Anterior cingulate cortex (tissue), 58 donors: ENCODE results near the gene MYL10.
A peak's percentile ranks its signal among the peaks of the same experiment; 100 is the strongest.

Source experiments
- DNase-seq, 58 donors: peaks; one replicate each; lab custom pipeline; 2025; lab: John Stamatoyannopoulos, UW

Gene MYL10

DNA sequence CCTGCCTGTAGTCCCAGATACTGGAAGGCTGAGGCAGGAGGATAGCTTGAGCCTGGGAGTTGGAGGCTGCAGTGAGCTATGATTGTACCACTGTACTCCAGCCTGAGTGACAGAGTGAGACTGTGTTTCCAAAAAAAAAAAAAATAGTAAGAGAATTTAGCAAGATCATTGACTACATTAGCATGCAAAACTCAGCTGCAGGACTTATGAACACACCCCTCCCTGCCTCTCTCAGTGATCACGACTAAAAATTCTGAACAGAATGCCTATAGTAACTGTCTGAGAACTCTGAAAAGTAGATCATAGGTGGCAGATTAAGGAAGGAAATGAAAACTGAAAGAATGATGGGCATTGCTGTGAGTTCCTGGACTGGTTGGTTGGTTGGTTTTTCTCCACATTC, 50.5 kb downstream of the MYL10 start:
- DNase-seq: no peak

DNA sequence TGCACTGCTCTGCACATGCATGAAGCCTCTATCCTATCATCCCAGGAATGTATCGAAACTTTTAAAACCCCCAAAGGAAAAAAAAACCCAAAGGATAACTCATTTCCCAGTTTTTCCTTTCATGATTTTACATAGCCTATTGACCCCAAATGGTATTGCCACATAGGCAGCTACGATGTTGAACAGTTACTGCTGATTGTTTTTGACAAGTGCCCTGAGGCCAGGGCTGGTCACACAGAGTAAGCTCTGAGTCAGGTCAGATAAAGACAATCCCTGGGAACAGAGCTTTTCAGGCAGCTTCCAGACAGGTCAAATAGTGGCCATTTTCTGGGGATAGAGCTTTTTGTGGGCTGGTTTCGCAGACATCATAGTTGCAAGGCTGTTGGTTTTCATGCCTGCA, 52.1 kb downstream of the MYL10 start:
- no peak for DNase-seq

DNA sequence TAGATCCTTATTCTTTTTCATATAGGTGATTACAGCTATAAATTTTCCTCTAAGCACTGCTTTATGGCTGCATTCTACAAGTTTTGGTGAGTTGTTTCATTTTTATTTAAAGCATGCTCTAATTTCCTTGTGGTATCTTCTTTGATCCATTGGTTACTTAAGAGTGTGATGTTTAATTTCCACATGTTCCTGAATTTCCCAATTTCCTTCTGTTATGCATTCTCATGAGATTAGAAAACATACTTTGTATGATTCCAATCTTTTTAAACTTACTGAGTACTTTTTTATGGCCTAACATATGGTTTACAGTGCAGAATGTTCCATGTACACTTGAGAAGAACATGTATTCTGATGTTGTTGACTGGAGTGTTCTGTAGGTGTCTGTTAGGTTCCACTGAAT, 53.4 kb downstream of the MYL10 start:
- no peak for DNase-seq

DNA sequence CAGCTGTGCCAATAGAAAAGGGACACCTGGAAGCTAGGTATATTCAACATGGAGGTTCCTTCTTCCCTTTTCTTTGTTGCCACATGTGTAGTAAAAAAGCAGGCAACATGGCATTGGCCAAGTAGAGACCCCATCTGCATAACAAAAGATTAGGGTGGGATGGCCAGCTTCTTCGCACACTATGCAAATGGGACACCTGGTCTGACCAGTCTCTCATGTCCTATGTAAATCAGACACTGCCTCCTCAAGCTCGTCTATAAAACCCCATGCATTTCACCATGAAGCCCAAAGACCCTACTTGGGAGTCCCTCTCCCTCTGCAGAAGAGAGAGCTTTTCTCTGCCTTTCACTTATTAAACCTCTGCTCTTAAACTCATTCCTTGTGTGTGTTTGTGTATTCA, 53.9 kb downstream of the MYL10 start:
- no peak for DNase-seq

GRCh38 chr7:101572156-101572555, 56.9 kb downstream of the MYL10 start:
- DNase-seq: no peak

DNA sequence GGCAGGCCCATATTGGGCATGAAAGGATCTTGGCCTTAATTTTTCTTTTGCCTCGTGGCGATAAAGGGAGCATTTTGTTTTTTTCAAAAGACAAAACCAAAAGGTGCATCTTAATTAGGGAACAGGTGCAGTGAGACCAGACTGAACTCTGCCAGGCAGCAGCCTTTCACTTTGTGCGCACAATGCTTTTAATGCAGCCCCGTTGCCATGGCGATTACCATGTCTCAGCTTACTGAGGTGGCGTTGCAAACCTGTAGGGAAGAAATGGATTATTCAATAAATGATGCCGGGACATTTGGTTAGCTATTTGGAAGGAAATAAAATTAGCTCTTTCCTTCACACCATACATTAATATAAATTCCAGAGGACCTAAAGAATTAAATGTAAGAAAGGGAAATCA, 61.9 kb downstream of the MYL10 start:
- peak in 10 of 58 donors; percentile 4 to 50 (median 20) for DNase-seq

- no peak for DNase-seq
Observed at GRCh38 chr7:101565601-101566209, 63.4 kb downstream of the MYL10 start.

GRCh38 chr7:101564778-101565211, 64.3 kb downstream of the MYL10 start:
- DNase-seq: peak in 1 of 58 donors; percentile 36

- no peak for DNase-seq
Observed at GRCh38 chr7:101563943-101564777, 64.9 kb downstream of the MYL10 start.
